ENCODE results near the gene SLC36A1. TPM values are rescaled to one million over a fixed set of nuclear protein-coding genes. Genes with fewer than 3 reads are reported as not detected.

SLC36A1 gene
- polyA plus RNA-seq, 1 of the 3 experiments (the other 2 are of a cell fraction): 4.1 TPM

- TF ChIP-seq, protein P1, sequence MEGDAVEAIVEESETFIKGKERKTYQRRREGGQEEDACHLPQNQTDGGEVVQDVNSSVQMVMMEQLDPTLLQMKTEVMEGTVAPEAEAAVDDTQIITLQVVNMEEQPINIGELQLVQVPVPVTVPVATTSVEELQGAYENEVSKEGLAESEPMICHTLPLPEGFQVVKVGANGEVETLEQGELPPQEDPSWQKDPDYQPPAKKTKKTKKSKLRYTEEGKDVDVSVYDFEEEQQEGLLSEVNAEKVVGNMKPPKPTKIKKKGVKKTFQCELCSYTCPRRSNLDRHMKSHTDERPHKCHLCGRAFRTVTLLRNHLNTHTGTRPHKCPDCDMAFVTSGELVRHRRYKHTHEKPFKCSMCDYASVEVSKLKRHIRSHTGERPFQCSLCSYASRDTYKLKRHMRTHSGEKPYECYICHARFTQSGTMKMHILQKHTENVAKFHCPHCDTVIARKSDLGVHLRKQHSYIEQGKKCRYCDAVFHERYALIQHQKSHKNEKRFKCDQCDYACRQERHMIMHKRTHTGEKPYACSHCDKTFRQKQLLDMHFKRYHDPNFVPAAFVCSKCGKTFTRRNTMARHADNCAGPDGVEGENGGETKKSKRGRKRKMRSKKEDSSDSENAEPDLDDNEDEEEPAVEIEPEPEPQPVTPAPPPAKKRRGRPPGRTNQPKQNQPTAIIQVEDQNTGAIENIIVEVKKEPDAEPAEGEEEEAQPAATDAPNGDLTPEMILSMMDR (IDR thresholded peaks at IDR 0.05): no peak
- TF ChIP-seq MEF2A (IDR thresholded peaks at IDR 0.05; ENCODE audit: borderline replicate concordance, low read depth) (no peak), TAF1 (IDR thresholded peaks at IDR 0.05; ENCODE audit: borderline replicate concordance, low read depth, low read length) (no peak), GATA2 (CRISPR knock-in tag; IDR thresholded peaks at IDR 0.05) (no peak), RXRA (IDR thresholded peaks at IDR 0.05; ENCODE audit: borderline replicate concordance, low read depth) (no peak), POLR2AphosphoS5 (IDR thresholded peaks at IDR 0.05; ENCODE audit: low read depth, low read length) (no peak)
These were observed 41.9 kb upstream of the SLC36A1 start (continued) for GRCh38 chr5:151405334-151406160.

GRCh38 chr5:151406322-151406947 is 41.0 kb upstream of the SLC36A1 start:
- Histone ChIP-seq H2AFZ (ENCODE audit: low read depth) (no peak overlapping the region), H3K9ac (no peak overlapping the region), H4K20me1 (ENCODE audit: insufficient read depth) (no peaks in the 10 kb centered on the region), H3K4me1 (ENCODE audit: control insufficient read depth in 1 of 2, insufficient read depth in 2 of 2, low read depth in 1 of 2, low read length in 1 of 2) (no peaks in the 10 kb centered on the region), H3K27me3 (ENCODE audit: insufficient read depth) (no peaks in the 10 kb centered on the region), H3F3A (replicated peaks; ENCODE audit: insufficient read depth) (no peaks in the 10 kb centered on the region), H3K4me2 (no peak overlapping the region), H3K9me3 (no peaks in the 10 kb centered on the region), H3K4me3 (ENCODE audit: low read depth in 2 of 2, low read length in 1 of 2) (no peak overlapping the region), H3K79me2 (ENCODE audit: insufficient read depth) (no peaks in the 10 kb centered on the region), H3K27ac (ENCODE audit: low read depth in 2 of 2, low read length in 1 of 2) (no peak overlapping the region), H3K36me3 (replicated peaks in 1 of 2; ENCODE audit: control insufficient read depth in 1 of 2, insufficient read depth in 2 of 2, low read length in 1 of 2) (no peaks in the 10 kb centered on the region), H3K9me2 (no peaks in the 10 kb centered on the region)
- 41% methylated on average over 5 of the region's 8 CpGs for WGBS (ENCODE audit: low lambda C conversion rate)
- TF ChIP-seq FOXJ3 (CRISPR knock-in tag; IDR thresholded peaks at IDR 0.05): no peak
- TF ChIP-seq, protein P1 (IDR thresholded peaks at IDR 0.05): peak; percentile 58
- ChIA-PET CTCF (interaction anchor here (0.7 to 1.4 kb wide), 10 partner anchors 8 to 89 kb away, joined by 3 to 4 read pairs (median 3); partner anchors contain the start of gene SLC36A1), POLR2A (no interaction called here)
- no peak for DNase-seq
